ENCODE results near the gene SLC10A3.
A peak's percentile ranks its signal among the peaks of the same experiment; 100 is the strongest.

The SLC10A3 gene

DNA sequence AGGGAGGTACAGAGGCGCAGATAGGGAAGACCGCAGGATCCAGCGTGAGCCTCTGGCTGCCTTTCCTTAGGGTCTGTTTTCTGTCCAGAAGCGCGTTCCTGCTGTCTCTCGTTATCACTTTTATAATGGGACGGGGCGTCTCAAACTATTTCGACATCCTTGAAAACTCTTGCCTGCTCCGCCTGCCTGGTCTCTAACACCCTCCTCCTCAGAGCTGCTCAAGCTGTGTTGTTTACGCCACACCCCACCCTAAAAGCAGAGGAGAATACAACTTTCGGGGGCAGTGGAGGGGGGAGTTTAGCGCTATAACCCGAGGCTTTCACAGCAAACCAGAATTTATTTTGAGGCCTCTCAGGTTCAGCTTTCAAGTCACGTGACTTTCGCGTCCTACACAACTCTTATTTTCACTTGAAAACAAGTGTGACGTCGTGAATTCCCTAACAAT, 26.2 kb upstream of the SLC10A3 start:
- H3K4me3 ChIP-seq (ENCODE audit: low read depth, low read length) = peak overlapping the region; percentile 52
- DNase-seq (ENCODE audit: low read depth) = no peak
- no peak for TF ChIP-seq CTCF (IDR thresholded peaks at IDR 0.05; ENCODE audit: low read depth, low read length, missing control alignments)

- no peak for TF ChIP-seq CTCF (IDR thresholded peaks at IDR 0.05; ENCODE audit: low read depth, low read length, missing control alignments)
- DNase-seq (ENCODE audit: low read depth) = peak; percentile 50
- H3K4me3 ChIP-seq (ENCODE audit: low read depth, low read length) = peak within 1 kb of the TSS; percentile 76
Measured at GRCh38 chrX:154515966-154516655, 25.7 kb upstream of the SLC10A3 start, which contains the start of gene FAM3A. FAM3A (minus strand) TSS chrX:154516232; CDS start chrX:154515772, 460 bp downstream.

GRCh38 chrX:154515090-154515965, 24.9 kb upstream of the SLC10A3 start:
- DNase-seq (ENCODE audit: low read depth) = no peak
- TF ChIP-seq CTCF (IDR thresholded peaks at IDR 0.05; ENCODE audit: low read depth, low read length, missing control alignments) = no peak
- peak overlapping the region; percentile 76 for H3K4me3 ChIP-seq (ENCODE audit: low read depth, low read length)

- DNase-seq (ENCODE audit: low read depth) = no peak
- no peak overlapping the region for H3K4me3 ChIP-seq (ENCODE audit: low read depth, low read length)
- TF ChIP-seq CTCF (IDR thresholded peaks at IDR 0.05; ENCODE audit: low read depth, low read length, missing control alignments) = no peak
Measured at GRCh38 chrX:154513716-154514115, 23.3 kb upstream of the SLC10A3 start.

DNA sequence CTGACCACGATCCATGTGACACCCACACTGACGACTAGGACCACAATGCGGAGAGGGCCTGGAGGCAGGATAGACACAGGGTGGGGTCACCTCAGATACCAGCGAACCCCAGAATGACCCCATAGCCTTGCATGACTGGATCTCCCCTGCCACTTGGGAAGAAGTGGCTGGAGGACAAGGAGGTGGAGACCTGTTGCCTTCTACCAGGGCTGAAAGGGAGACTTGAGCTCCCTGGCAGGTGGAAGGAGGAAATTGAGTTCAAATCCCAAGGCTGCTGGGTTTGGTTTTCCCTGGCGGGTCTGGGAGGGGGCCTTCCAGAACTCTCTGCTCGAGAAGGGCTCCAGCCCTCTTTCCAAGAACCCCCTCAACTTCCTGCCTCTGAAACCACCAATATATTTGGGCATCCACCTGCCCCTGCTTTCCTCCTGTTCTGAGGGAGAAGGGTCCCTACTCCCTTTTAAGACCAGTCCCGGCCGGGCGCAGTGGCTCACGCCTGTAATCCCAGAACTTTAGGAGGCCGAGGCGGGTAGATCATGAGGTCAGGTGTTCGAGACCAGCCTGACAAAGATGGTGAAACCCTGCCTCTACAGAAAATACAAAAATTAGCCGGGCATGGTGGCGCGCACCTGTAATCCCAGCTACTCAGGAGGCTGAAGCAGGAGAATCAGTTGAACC, 22.6 kb upstream of the SLC10A3 start:
- TF ChIP-seq CTCF (IDR thresholded peaks at IDR 0.05; ENCODE audit: low read depth, low read length, missing control alignments) = no peak
- H3K4me3 ChIP-seq (ENCODE audit: low read depth, low read length) = no peak overlapping the region
- DNase-seq (ENCODE audit: low read depth) = no peak

GRCh38 chrX:154511761-154512160, 21.3 kb upstream of the SLC10A3 start:
- no peak for TF ChIP-seq CTCF (IDR thresholded peaks at IDR 0.05; ENCODE audit: low read depth, low read length, missing control alignments)
- no peak for DNase-seq (ENCODE audit: low read depth)

More at GRCh38 chrX:154511761-154512160, 21.3 kb upstream of the SLC10A3 start:
- no peak overlapping the region for H3K4me3 ChIP-seq (ENCODE audit: low read depth, low read length)
